HepG2 (cell line): ENCODE measurements around the gene TMEM174. TPM values are rescaled to one million over a fixed set of nuclear protein-coding genes. Genes with fewer than 3 reads are reported as not detected.

Source experiments
- ADNP ChIP-seq: sonication (generic); formaldehyde crosslinking; IDR thresholded peaks from 2 replicates; pipeline ENCODE4 v1.4.0; 2020; ENCODE audit warnings: missing genetic modification reagents
- ARNTL ChIP-seq: sonication (generic); formaldehyde crosslinking; IDR thresholded peaks from 2 replicates; pipeline ENCODE4 v1.4.0; 2020; ENCODE audit warnings: mild to moderate bottlenecking, missing genetic modification reagents
- ATF7-NPFF ChIP-seq: sonication (generic); formaldehyde crosslinking; IDR thresholded peaks from 2 replicates; pipeline ENCODE4 v1.8.1; 2023; ENCODE audit warnings: mild to moderate bottlenecking, low read depth, missing genetic modification reagents, moderate library complexity
- DNMT1 ChIP-seq: sonication (generic); formaldehyde crosslinking; IDR thresholded peaks from 2 replicates; pipeline ENCODE4 v1.5.1; 2020; ENCODE audit warnings: mild to moderate bottlenecking, missing genetic modification reagents
- FOSL1 ChIP-seq: sonication (generic); formaldehyde crosslinking; IDR thresholded peaks from 2 replicates; pipeline ENCODE4 v1.9.0; 2021; ENCODE audit warnings: missing genetic modification reagents, borderline replicate concordance
- GATAD1 ChIP-seq: IDR thresholded peaks from 2 replicates; pipeline ENCODE4 v1.6.1; 2016; ENCODE audit warnings: missing genetic modification reagents, missing compliant biosample characterization
- HDAC1 ChIP-seq: sonication (generic); formaldehyde crosslinking; IDR thresholded peaks from 2 replicates; pipeline ENCODE4 v1.5.1; 2020; ENCODE audit warnings: mild to moderate bottlenecking, missing genetic modification reagents
- HDAC6 ChIP-seq: fragments of 200-600 bp; sonication (generic); IDR thresholded peaks from 2 replicates; pipeline ENCODE4 v1.7.0; 2017; ENCODE audit warnings: mild to moderate bottlenecking, antibody characterized with exemption, low read length, low read depth
- PAF1 ChIP-seq: IDR thresholded peaks from 2 replicates; pipeline ENCODE4 v1.6.1; 2016; ENCODE audit warnings: missing genetic modification reagents, missing compliant biosample characterization
- PPARG ChIP-seq: conservative IDR thresholded peaks from 2 replicates; pipeline ENCODE4 v1.6.1; 2016; ENCODE audit warnings: missing biosample characterization, missing genetic modification reagents
- TBX3 ChIP-seq: fragments of 450-650 bp; IDR thresholded peaks from 2 replicates; pipeline ENCODE4 v1.6.1; 2017; ENCODE audit warnings: antibody characterized with exemption, mild to moderate bottlenecking, inconsistent platforms, borderline replicate concordance
- ZNF329 ChIP-seq: sonication (generic); formaldehyde crosslinking; IDR thresholded peaks from 2 replicates; pipeline ENCODE4 v1.9.0; 2021; ENCODE audit warnings: low read depth, mild to moderate bottlenecking, missing genetic modification reagents
- ZNF737 ChIP-seq: sonication (generic); formaldehyde crosslinking; IDR thresholded peaks from 2 replicates; pipeline ENCODE4 v1.5.0; 2020; ENCODE audit warnings: missing genetic modification reagents, mild to moderate bottlenecking, borderline replicate concordance
- ZNF776 ChIP-seq: sonication (generic); formaldehyde crosslinking; IDR thresholded peaks from 2 replicates; pipeline ENCODE4 v1.4.0; 2020; ENCODE audit warnings: mild to moderate bottlenecking, missing genetic modification reagents
- polyA plus RNA-seq, 8 experiments: library from polyadenylated mRNA; depleted of rRNA in 3 of 8; stranded (reverse) in 7 of 8; unstranded in 1 of 8; fragments of >200 nt; fragmentation: Illumina TruSeq in 4 of 8; extraction: Trizol in 4 of 8; gene quantifications; 2 replicates each; pipeline versions ENCODE4 v1.2.1 to v1.2.3, GENCODE V29; 2011 to 2016; ENCODE audit warnings: low read depth in 4 of 8, missing spikeins in 1 of 8, mixed read lengths in 1 of 8; ENCODE audit not compliant: insufficient read depth in 1 of 8
- total RNA-seq, 5 experiments: library from RNA; depleted of rRNA; stranded (reverse); fragments of >200 nt; fragmentation: Illumina TruSeq; extraction: Trizol; gene quantifications; 2 replicates each; pipeline ENCODE4 v1.2.3, GENCODE V29; 2016; ENCODE audit warnings: low read depth in 1 of 5
- TF ChIP-seq, protein P1 (sequence below): sonication (generic); formaldehyde crosslinking; IDR thresholded peaks from 2 replicates; pipeline ENCODE4 v1.5.1; 2020; ENCODE audit warnings: missing genetic modification reagents, mild to moderate bottlenecking, borderline replicate concordance
- TF ChIP-seq, protein P2 (sequence below): sonication (generic); formaldehyde crosslinking; IDR thresholded peaks from 2 replicates; pipeline ENCODE4 v1.5.0; 2020; ENCODE audit warnings: mild to moderate bottlenecking, missing genetic modification reagents
- TF ChIP-seq, protein P3 (sequence below): sonication (generic); formaldehyde crosslinking; IDR thresholded peaks from 2 replicates; pipeline ENCODE4 v1.8.1; 2022; ENCODE audit warnings: low read depth, mild to moderate bottlenecking, missing genetic modification reagents
- TF ChIP-seq, protein P4 (sequence below): sonication (generic); formaldehyde crosslinking; IDR thresholded peaks from 2 replicates; pipeline ENCODE4 v1.4.0; 2020; ENCODE audit warnings: mild to moderate bottlenecking, missing genetic modification reagents
- TF ChIP-seq, protein P5 (sequence below): sonication (generic); formaldehyde crosslinking; conservative IDR thresholded peaks from 2 replicates; pipeline ENCODE4 v1.4.0; 2020; ENCODE audit warnings: missing genetic modification reagents

Gene TMEM174
- total and polyA plus RNA-seq, 2 of the 13 experiments (the other 11 are each of a cell fraction or from before 2014, with no cell fraction given), result not detected

DNA sequence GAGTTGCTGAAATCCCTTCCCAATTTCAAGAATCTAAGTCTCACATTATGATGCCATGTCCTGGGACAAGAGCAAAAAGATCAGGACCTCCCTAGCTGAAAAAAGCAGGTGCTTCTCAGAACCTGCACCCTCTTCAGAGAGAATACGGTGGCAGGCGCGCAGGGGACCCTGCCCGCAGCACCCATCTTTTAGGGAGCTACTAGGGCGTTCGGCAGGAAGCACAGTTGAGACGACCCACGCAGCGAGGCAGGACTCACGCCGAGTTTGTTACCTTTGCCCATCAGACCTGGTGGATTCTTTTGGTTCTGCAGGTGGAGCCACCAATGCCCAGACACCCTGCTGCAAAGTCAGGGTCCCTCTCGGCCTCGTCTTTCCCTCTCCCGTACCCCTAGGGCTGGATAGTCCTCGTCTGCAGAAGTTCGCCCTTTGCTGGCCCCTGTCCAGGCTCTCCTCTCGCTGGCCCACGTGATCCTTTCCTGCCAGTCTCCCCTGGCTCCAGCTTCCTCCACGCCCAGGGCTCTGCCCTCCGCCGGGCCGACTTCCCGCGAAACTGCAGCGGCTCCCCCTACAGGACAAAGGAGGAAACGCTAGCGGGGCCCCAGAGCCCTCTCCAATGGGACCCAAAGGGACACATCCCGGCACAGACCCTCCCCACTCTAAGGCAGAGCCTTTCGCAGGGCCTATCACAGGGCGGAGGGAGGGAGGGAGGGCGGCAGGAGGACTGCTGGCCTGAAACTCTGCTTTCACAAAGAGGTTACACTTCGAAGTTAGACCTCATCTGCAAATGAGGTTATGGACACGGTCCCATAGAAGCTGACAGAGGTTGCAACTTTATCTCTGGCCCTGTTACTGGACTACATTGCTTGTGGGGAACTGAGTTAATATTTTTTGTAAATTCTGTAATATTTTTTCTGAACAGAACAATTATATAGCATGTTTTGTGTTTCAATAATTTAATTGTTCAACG lies 28.8 kb downstream of the TMEM174 start (continued):
- TF ChIP-seq, protein P1, sequence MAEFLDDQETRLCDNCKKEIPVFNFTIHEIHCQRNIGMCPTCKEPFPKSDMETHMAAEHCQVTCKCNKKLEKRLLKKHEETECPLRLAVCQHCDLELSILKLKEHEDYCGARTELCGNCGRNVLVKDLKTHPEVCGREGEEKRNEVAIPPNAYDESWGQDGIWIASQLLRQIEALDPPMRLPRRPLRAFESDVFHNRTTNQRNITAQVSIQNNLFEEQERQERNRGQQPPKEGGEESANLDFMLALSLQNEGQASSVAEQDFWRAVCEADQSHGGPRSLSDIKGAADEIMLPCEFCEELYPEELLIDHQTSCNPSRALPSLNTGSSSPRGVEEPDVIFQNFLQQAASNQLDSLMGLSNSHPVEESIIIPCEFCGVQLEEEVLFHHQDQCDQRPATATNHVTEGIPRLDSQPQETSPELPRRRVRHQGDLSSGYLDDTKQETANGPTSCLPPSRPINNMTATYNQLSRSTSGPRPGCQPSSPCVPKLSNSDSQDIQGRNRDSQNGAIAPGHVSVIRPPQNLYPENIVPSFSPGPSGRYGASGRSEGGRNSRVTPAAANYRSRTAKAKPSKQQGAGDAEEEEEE (CRISPR knock-in tag), result no peak
- no peak for TF ChIP-seq GATAD1 (CRISPR knock-in tag)
- TF ChIP-seq, protein P2, sequence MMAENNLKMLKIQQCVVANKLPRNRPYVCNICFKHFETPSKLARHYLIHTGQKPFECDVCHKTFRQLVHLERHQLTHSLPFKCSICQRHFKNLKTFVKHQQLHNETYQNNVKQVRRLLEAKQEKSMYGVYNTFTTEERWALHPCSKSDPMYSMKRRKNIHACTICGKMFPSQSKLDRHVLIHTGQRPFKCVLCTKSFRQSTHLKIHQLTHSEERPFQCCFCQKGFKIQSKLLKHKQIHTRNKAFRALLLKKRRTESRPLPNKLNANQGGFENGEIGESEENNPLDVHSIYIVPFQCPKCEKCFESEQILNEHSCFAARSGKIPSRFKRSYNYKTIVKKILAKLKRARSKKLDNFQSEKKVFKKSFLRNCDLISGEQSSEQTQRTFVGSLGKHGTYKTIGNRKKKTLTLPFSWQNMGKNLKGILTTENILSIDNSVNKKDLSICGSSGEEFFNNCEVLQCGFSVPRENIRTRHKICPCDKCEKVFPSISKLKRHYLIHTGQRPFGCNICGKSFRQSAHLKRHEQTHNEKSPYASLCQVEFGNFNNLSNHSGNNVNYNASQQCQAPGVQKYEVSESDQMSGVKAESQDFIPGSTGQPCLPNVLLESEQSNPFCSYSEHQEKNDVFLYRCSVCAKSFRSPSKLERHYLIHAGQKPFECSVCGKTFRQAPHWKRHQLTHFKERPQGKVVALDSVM (CRISPR knock-in tag), result no peak
- TF ChIP-seq PAF1 (CRISPR knock-in tag), result no peak
- no peak for TF ChIP-seq ZNF776
- TF ChIP-seq FOSL1 (CRISPR knock-in tag), result no peak
- TF ChIP-seq, protein P3, sequence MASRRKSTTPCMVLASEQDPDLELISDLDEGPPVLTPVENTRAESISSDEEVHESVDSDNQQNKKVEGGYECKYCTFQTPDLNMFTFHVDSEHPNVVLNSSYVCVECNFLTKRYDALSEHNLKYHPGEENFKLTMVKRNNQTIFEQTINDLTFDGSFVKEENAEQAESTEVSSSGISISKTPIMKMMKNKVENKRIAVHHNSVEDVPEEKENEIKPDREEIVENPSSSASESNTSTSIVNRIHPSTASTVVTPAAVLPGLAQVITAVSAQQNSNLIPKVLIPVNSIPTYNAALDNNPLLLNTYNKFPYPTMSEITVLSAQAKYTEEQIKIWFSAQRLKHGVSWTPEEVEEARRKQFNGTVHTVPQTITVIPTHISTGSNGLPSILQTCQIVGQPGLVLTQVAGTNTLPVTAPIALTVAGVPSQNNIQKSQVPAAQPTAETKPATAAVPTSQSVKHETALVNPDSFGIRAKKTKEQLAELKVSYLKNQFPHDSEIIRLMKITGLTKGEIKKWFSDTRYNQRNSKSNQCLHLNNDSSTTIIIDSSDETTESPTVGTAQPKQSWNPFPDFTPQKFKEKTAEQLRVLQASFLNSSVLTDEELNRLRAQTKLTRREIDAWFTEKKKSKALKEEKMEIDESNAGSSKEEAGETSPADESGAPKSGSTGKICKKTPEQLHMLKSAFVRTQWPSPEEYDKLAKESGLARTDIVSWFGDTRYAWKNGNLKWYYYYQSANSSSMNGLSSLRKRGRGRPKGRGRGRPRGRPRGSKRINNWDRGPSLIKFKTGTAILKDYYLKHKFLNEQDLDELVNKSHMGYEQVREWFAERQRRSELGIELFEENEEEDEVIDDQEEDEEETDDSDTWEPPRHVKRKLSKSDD, result no peak
- TF ChIP-seq DNMT1 (CRISPR knock-in tag), result no peak
- no peak for TF ChIP-seq ZNF329 (CRISPR knock-in tag)
- TF ChIP-seq PPARG (CRISPR knock-in tag), result no peak
- TF ChIP-seq HDAC6, result no peak
- no peak for TF ChIP-seq TBX3
- TF ChIP-seq, protein P4, sequence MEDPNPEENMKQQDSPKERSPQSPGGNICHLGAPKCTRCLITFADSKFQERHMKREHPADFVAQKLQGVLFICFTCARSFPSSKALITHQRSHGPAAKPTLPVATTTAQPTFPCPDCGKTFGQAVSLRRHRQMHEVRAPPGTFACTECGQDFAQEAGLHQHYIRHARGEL (CRISPR knock-in tag), result no peak
- TF ChIP-seq, protein P5, sequence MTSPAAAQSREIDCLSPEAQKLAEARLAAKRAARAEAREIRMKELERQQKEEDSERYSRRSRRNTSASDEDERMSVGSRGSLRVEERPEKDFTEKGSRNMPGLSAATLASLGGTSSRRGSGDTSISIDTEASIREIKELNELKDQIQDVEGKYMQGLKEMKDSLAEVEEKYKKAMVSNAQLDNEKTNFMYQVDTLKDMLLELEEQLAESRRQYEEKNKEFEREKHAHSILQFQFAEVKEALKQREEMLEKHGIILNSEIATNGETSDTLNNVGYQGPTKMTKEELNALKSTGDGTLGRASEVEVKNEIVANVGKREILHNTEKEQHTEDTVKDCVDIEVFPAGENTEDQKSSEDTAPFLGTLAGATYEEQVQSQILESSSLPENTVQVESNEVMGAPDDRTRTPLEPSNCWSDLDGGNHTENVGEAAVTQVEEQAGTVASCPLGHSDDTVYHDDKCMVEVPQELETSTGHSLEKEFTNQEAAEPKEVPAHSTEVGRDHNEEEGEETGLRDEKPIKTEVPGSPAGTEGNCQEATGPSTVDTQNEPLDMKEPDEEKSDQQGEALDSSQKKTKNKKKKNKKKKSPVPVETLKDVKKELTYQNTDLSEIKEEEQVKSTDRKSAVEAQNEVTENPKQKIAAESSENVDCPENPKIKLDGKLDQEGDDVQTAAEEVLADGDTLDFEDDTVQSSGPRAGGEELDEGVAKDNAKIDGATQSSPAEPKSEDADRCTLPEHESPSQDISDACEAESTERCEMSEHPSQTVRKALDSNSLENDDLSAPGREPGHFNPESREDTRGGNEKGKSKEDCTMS (CRISPR knock-in tag), result no peak
- TF ChIP-seq ADNP (CRISPR knock-in tag), result no peak
- no peak for TF ChIP-seq HDAC1 (CRISPR knock-in tag)
- TF ChIP-seq ARNTL (CRISPR knock-in tag), result peak; percentile 31; the same call in 1 of the 2 replicates
- no peak for TF ChIP-seq ZNF737 (CRISPR knock-in tag)
- TF ChIP-seq ATF7-NPFF (CRISPR knock-in tag), result no peak
